Uterus (tissue), 2 donors: ENCODE measurements around the gene DRD4.

Source experiments
- CTCF ChIP-seq, 4 experiments: fragments of 200-600 bp in 2 of 4; fragments of 450-650 bp in 2 of 4; sonication (generic) in 2 of 4; IDR thresholded peaks; one replicate each; pipeline ENCODE4 v1.5.1; 2016 to 2019; ENCODE audit warnings: antibody characterized with exemption in 4 of 4, mild to moderate bottlenecking in 2 of 4, moderate library complexity in 1 of 4
- POLR2A ChIP-seq, 2 donors: fragments of 450-650 bp; IDR thresholded peaks; one replicate each; pipeline ENCODE4 v1.6.1; 2016; ENCODE audit warnings: antibody characterized with exemption in 2 of 2, mild to moderate bottlenecking in 1 of 2, moderate library complexity in 1 of 2

DNA sequence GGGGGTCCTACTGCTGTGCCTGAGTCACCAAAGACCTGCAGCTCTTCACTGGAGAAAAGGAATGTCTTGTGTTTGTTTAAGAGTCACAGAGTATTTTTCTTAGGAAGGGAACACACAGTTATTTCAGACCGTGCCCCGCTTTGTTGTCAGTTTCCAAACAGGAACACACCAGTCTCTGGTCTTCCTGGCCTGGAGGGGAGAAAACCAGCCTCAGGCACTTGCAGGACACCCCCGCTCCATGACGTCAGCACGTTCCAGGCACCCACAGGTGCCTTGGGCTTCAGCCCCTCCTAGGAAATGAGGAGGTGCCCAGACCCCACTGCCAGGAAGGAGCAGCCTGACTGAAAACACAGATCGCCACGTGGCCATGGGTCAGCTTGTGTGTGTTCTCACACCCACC is 52.6 kb downstream of the DRD4 start:
- no peak for TF ChIP-seq CTCF (IDR thresholded peaks at IDR 0.05)
- no peak for TF ChIP-seq POLR2A (IDR thresholded peaks at IDR 0.05)
